Ishikawa (cell line): Measurements from ENCODE around the gene PTPRA.

Source experiments
- CEBPB ChIP-seq: IDR thresholded peaks from 2 replicates; pipeline ENCODE4 v1.6.1; 2012
- CREB1 ChIP-seq: IDR thresholded peaks from 2 replicates; pipeline ENCODE4 v1.6.1; 2012; ENCODE audit warnings: low read depth
- EGR1 ChIP-seq: IDR thresholded peaks from 2 replicates; pipeline ENCODE4 v1.6.1; 2012
- EP300 ChIP-seq: IDR thresholded peaks from 2 replicates; pipeline ENCODE4 v1.6.1; 2012; ENCODE audit warnings: borderline replicate concordance
- FOXM1 ChIP-seq: IDR thresholded peaks from 2 replicates; pipeline ENCODE4 v1.6.1; 2012; ENCODE audit warnings: low read depth, borderline replicate concordance
- NFIC ChIP-seq: IDR thresholded peaks from 2 replicates; pipeline ENCODE4 v1.6.1; 2012
- RAD21 ChIP-seq: IDR thresholded peaks from 2 replicates; pipeline ENCODE4 v1.6.1; 2012; ENCODE audit warnings: low read depth
- TAF1 ChIP-seq: IDR thresholded peaks from 2 replicates; pipeline ENCODE4 v1.6.1; 2012; ENCODE audit warnings: low read depth, mild to moderate bottlenecking
- TCF12 ChIP-seq: IDR thresholded peaks from 2 replicates; pipeline ENCODE4 v1.6.1; 2012; ENCODE audit warnings: low read depth
- TEAD4 ChIP-seq: IDR thresholded peaks from 2 replicates; pipeline ENCODE4 v1.6.1; 2012
- YY1 ChIP-seq: IDR thresholded peaks from 2 replicates; pipeline ENCODE4 v1.6.1; 2012; ENCODE audit warnings: low read depth
- ZBTB7A ChIP-seq: IDR thresholded peaks from 2 replicates; pipeline ENCODE4 v1.6.1; 2012; ENCODE audit warnings: low read depth
- TF ChIP-seq, protein P1 (sequence below): IDR thresholded peaks from 2 replicates; pipeline ENCODE4 v1.6.1; 2012
- TF ChIP-seq, protein P2 (sequence below): IDR thresholded peaks from 2 replicates; pipeline ENCODE4 v1.6.1; 2012
- TF ChIP-seq, protein P3 (sequence below): IDR thresholded peaks from 2 replicates; pipeline ENCODE4 v1.6.1; 2012; ENCODE audit warnings: low read depth, mild to moderate bottlenecking

PTPRA gene

DNA sequence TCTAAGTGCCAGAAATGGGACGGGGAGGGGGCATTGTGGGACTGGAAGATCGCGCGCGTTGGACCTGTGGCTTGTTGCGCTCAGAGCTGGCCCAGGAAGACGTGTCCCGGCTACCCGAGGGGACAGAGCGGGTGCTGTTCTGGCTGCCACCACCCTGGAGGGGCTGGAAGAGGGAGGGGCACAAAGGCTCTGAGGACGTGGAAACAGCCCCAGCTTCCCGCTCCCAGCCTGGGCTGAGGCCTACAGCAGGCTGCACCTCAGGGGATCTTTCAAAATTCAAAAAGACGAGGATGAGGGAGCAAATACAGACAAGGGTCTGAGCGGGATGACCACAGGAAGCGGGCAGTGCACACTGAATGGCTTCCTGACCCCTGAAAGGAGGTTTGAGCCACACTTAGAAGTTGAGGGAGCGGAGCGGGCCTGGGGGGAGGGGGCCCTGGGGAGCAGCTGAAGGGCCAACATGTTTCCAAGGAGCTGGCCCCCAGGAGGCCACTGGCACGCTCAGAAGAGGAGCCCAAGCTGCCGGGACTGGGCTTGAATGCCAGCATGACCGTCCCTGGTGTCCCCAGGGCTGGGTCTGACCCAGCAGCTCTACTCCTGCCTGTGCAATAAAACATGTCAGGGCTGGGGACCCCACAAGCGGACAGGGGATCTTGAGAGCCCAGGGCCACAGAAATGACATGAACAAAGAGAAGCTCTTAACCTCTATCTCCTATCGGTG, 199.4 kb downstream of the PTPRA start:
- TF ChIP-seq EP300 (no peak), YY1 (no peak)

DNA sequence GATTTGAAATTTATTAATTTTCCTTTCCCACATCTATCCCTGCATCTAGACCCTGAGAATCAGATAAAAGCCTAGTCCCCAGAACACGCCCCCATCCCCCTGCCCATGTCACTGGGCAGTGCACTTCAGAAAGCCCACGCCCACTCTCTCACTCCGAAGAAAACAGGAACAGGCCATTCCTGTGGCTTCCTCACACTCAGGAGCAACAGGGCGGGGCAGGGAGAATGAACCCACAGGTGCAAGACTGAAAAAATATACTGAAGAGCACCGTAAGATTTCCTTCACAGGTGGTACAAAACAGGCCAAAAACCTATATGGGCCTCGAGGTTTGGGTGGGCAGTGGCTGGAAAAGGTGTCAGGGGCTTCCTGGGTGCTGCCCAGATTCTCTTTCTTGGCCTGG, 201.5 kb downstream of the PTPRA start:
- TF ChIP-seq EGR1, result no peak
- no peak for TF ChIP-seq TEAD4
- TF ChIP-seq TCF12, result no peak
- TF ChIP-seq, protein P1, sequence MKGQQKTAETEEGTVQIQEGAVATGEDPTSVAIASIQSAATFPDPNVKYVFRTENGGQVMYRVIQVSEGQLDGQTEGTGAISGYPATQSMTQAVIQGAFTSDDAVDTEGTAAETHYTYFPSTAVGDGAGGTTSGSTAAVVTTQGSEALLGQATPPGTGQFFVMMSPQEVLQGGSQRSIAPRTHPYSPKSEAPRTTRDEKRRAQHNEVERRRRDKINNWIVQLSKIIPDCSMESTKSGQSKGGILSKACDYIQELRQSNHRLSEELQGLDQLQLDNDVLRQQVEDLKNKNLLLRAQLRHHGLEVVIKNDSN, result no peak
- TF ChIP-seq, protein P2, sequence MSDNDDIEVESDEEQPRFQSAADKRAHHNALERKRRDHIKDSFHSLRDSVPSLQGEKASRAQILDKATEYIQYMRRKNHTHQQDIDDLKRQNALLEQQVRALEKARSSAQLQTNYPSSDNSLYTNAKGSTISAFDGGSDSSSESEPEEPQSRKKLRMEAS, result no peak
- TF ChIP-seq CREB1, result no peak
- TF ChIP-seq, protein P3, sequence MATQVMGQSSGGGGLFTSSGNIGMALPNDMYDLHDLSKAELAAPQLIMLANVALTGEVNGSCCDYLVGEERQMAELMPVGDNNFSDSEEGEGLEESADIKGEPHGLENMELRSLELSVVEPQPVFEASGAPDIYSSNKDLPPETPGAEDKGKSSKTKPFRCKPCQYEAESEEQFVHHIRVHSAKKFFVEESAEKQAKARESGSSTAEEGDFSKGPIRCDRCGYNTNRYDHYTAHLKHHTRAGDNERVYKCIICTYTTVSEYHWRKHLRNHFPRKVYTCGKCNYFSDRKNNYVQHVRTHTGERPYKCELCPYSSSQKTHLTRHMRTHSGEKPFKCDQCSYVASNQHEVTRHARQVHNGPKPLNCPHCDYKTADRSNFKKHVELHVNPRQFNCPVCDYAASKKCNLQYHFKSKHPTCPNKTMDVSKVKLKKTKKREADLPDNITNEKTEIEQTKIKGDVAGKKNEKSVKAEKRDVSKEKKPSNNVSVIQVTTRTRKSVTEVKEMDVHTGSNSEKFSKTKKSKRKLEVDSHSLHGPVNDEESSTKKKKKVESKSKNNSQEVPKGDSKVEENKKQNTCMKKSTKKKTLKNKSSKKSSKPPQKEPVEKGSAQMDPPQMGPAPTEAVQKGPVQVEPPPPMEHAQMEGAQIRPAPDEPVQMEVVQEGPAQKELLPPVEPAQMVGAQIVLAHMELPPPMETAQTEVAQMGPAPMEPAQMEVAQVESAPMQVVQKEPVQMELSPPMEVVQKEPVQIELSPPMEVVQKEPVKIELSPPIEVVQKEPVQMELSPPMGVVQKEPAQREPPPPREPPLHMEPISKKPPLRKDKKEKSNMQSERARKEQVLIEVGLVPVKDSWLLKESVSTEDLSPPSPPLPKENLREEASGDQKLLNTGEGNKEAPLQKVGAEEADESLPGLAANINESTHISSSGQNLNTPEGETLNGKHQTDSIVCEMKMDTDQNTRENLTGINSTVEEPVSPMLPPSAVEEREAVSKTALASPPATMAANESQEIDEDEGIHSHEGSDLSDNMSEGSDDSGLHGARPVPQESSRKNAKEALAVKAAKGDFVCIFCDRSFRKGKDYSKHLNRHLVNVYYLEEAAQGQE, result no peak
- no peak for TF ChIP-seq NFIC
- no peak for TF ChIP-seq TAF1
- no peak for TF ChIP-seq CEBPB
- no peak for TF ChIP-seq ZBTB7A
- no peak for TF ChIP-seq RAD21
- no peak for TF ChIP-seq EP300
- TF ChIP-seq YY1, result no peak

DNA sequence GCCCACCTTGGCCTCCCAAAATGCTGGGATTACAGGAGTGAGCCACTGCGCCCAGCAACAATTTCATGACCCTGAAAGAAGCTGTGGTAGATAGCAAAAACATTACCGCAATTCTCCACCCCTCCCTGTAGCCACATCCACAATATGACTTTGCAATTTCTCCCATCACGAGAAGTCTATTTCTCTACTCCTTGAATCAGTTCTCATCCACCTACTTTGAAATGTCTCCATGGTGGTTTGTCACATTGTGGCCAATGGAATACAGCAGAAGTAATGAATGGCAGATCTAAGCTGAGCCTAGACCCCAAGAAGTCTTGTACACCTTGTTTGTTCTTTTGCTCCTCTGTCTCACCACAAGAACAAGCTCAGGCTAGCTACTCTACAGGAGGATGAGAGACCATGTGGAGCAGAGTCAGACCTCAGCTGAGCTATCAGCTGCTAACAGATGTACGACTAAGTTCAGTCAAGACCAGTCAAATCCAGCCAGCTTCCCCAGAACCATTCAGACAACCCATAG, 204.4 kb downstream of the PTPRA start:
- TF ChIP-seq TAF1, result no peak
- no peak for TF ChIP-seq CEBPB
- TF ChIP-seq, protein P2, result no peak
- TF ChIP-seq CREB1, result no peak
- no peak for TF ChIP-seq RAD21
- TF ChIP-seq ZBTB7A, result no peak

DNA sequence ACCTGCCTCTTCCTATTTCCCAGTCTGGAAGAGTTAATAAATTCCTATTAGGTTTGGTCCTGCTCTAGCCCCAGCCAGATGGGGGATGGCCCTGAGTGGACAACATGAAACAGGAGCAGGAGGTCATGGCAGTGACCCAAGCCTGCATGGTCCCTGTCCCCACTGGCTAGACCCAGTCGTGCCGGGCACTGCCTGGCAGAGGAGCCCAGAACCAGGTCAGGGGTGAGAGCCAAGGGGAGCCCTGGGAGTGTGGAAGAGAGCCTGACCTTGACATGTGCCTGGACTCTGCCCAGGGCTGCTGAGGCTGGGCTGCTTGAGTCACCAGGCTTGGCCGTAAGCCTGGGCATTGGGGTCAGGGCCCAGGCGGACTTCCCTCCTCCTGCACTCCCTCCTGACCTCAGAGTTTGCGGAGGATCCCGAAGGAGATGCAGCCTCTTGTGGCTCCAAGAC, 207.7 kb downstream of the PTPRA start:
- no peak for TF ChIP-seq RAD21
- no peak for TF ChIP-seq EGR1
- TF ChIP-seq CEBPB, result no peak
- TF ChIP-seq, protein P1, result no peak
- TF ChIP-seq, protein P2, result no peak
- TF ChIP-seq FOXM1, result no peak
- TF ChIP-seq YY1, result no peak
- TF ChIP-seq ZBTB7A, result no peak
- no peak for TF ChIP-seq TCF12
- TF ChIP-seq NFIC, result no peak
- TF ChIP-seq CREB1, result no peak
- TF ChIP-seq, protein P3, result no peak
- TF ChIP-seq TAF1, result no peak
- TF ChIP-seq TEAD4, result no peak
- TF ChIP-seq EP300, result no peak

DNA sequence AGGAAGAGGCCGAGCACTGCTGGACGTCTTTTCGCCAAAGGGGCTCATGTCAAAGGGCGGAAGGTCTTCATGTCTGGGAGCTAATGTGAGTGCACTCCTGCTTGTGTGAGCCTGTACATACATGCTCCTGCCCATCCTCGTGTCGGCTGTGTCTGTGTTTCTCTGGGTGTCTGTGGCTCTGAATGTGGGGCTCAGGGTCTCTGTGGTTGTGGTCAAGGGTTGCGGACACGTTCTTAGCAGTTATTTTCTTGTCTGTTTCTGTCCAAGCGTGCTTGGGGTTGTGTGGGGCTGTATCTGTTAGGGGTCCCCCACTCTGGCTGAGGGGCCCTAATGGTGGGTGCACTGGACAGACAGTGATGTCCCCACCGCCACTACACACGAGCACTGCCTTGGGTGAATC, 208.4 kb downstream of the PTPRA start:
- TF ChIP-seq TAF1, result no peak
- TF ChIP-seq NFIC, result no peak
- no peak for TF ChIP-seq TCF12

DNA sequence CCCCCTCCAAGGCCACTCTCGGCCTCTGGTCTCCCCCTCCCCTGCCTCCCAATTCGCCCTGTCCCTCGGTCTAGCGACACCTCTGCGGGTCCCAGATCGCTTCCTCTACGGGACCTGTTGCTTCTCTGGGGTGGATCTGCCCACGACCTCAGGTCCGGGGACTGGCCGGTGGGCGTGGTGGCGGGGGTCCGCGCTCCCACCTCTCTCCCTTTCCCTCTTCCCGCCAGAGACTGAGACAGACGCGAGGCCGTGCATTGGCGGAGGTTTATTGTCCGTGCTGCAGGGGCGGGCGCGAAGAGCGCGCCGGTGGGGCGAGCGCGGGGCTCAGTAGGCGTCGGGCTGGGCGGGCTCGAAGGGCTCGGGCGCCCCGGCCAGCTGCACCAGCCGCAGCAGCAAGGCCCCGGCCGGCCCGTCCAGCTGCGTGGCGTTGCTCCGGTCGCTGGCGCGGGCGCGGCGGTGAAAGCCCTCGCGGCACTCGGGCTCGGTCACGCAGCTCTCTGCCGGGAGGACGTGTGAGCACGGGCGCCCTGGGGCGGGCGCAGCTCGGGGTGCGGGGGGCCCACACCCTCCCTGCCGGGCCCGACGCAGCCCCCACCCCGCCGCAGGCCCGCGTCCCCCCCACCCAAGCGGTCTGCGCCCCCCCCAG, 209.1 kb downstream of the PTPRA start:
- 0 out of 2 replicates have a peak, but pooled peaks have one; percentile 33 for TF ChIP-seq ZBTB7A
- no peak for TF ChIP-seq TAF1
